Diencephalon (tissue), 1 donor: ENCODE results near the gene TREX2. TPM values are rescaled to one million over a fixed set of nuclear protein-coding genes. Genes with fewer than 3 reads are reported as not detected.

Experiments
- small RNA-seq: library from RNA; depleted of rRNA; stranded (forward); fragments of <200 nt; gene quantifications from one replicate; pipeline ENCODE3, GENCODE V24; 2014
- total RNA-seq: library from RNA; depleted of rRNA; stranded (reverse); fragments of >200 nt; gene quantifications from one replicate; pipeline ENCODE4 v1.2.3, GENCODE V29; 2014

TREX2 gene
- total RNA-seq, result 2.3 TPM

GRCh38 chrX:153445856-153446635 lies at the start of gene TREX2:
TREX2 (minus strand) TSS chrX:153446056; CDS start chrX:153445430, 626 bp downstream.

GRCh38 chrX:153494541-153495361 lies 48.9 kb upstream of the TREX2 start, which contains the start of gene BGN:
BGN (plus strand) TSS chrX:153494980; CDS start chrX:153504632, 9,652 bp downstream.

GRCh38 chrX:153470411-153471363 lies 24.8 kb upstream of the TREX2 start, which contains the start of gene HAUS7:
HAUS7 (minus strand) TSS chrX:153470576; CDS start chrX:153470557, 19 bp downstream.

GRCh38 chrX:153411255-153411987 lies 34.4 kb downstream of the TREX2 start, which contains the start of gene ZFP92:
ZFP92 (plus strand) TSS chrX:153411472; CDS start chrX:153418323, 6,851 bp downstream.

GRCh38 chrX:153401133-153401764 lies 44.6 kb downstream of the TREX2 start, which contains the start of gene PNMA6E:
PNMA6E (minus strand) TSS chrX:153401350; CDS start chrX:153398849, 2,501 bp downstream.

Small RNAs within 50 kb of the gene (small RNA-seq; reads per million reads assigned to genes)
- gene RN7SL667P, result not detected

Other genes with a start within 250 kb of the TREX2 start
- 6.9 TPM for gene PNMA6F, start 124.3 kb downstream of the TREX2 start, total RNA-seq
- 9.5 TPM for gene ZNF275, start 111.9 kb downstream of the TREX2 start, total RNA-seq
- not detected for gene PNMA6E, start 44.7 kb downstream of the TREX2 start, total RNA-seq
- 1.2 TPM for gene ZFP92, start 34.6 kb downstream of the TREX2 start, total RNA-seq
- gene HAUS7, start 24.5 kb upstream of the TREX2 start, total RNA-seq, result 6.5 TPM
- 7.6 TPM for gene BGN, start 48.9 kb upstream of the TREX2 start, total RNA-seq
- 15.0 TPM for gene ATP2B3, start 71.6 kb upstream of the TREX2 start, total RNA-seq
- gene CCNQ, start 153.1 kb upstream of the TREX2 start, total RNA-seq, result 19.6 TPM
- gene DUSP9, start 201.1 kb upstream of the TREX2 start, total RNA-seq, result 2.8 TPM
- 52.6 TPM for gene PNCK, start 227.8 kb upstream of the TREX2 start, total RNA-seq
- gene SLC6A8, start 241.9 kb upstream of the TREX2 start, total RNA-seq, result 22.8 TPM